Suprapubic skin (tissue), 4 donors: ENCODE data around the gene CITED2.

Source experiments
- CTCF ChIP-seq, 2 donors: fragments of 200-600 bp in 1 of 2; fragments of 450-650 bp in 1 of 2; sonication (generic) in 1 of 2; IDR thresholded peaks; one replicate each; pipeline ENCODE4 v1.5.1; 2016 to 2019; ENCODE audit warnings: antibody characterized with exemption in 2 of 2, mild to moderate bottlenecking in 1 of 2, moderate library complexity in 1 of 2
- POLR2A ChIP-seq, 2 donors: fragments of 450-650 bp; IDR thresholded peaks; one replicate each; pipeline ENCODE4 v1.6.1; 2017; ENCODE audit warnings: antibody characterized with exemption in 2 of 2, mild to moderate bottlenecking in 2 of 2, moderate library complexity in 2 of 2
- POLR2AphosphoS5 ChIP-seq, 3 donors: sonication (generic); formaldehyde crosslinking; IDR thresholded peaks; one replicate each; pipeline ENCODE4 v1.6.1; 2017; ENCODE audit warnings: antibody characterized with exemption in 3 of 3

- no peak for TF ChIP-seq CTCF (IDR thresholded peaks at IDR 0.05)
- TF ChIP-seq POLR2A (IDR thresholded peaks at IDR 0.05) = no peak
- TF ChIP-seq POLR2AphosphoS5 (IDR thresholded peaks at IDR 0.05) = no peak
Observed at GRCh38 chr6:139390447-139390846, 16.0 kb upstream of the CITED2 start.
